Common myeloid progenitor, CD34-positive (primary cell): ENCODE measurements around the gene C2CD2.

Experiments
- CTCF ChIA-PET: fragments of 350-600 bp; sonication (Branson Sonifier 250); formaldehyde crosslinking; loops from one replicate; lab custom pipeline; 2021; ENCODE audit warnings: antibody characterized with exemption; lab: Charles Lee
- POLR2A ChIA-PET: fragments of 350-600 bp; sonication (Branson Sonifier 250); formaldehyde crosslinking; loops from one replicate; lab custom pipeline; 2021; ENCODE audit warnings: antibody characterized with exemption; lab: Charles Lee
- DNase-seq, 3 donors: peaks; one replicate each; pipeline versions ENCODE4 v3.0.0 to v3.0.0-alpha.2; 2013
- H3K27ac ChIP-seq, 2 experiments: 1 replicate in 1 of 2; 2 replicates in 1 of 2; pipeline ENCODE4 v1.7.0; 2013; ENCODE audit warnings: inconsistent platforms in 2 of 2, low read length in 2 of 2, mild to moderate bottlenecking in 2 of 2, low read depth in 1 of 2, moderate library complexity in 1 of 2; ENCODE audit not compliant: severe bottlenecking in 2 of 2, insufficient read depth in 1 of 2, poor library complexity in 1 of 2
- H3K27me3 ChIP-seq, 5 experiments: replicated peaks in 2 of 5; 1 replicate in 3 of 5; 2 replicates in 2 of 5; pipeline versions ENCODE4 v1.6.1 to v1.7.0; 2013; ENCODE audit warnings: low read length in 4 of 5, mild to moderate bottlenecking in 2 of 5, moderate library complexity in 2 of 5, inconsistent platforms in 1 of 5; ENCODE audit not compliant: insufficient read depth in 5 of 5, control insufficient read depth in 4 of 5
- H3K36me3 ChIP-seq, 4 experiments: 1 replicate in 2 of 4; 2 replicates in 2 of 4; pipeline versions ENCODE4 v1.6.1 to v1.7.0; 2013; ENCODE audit warnings: low read length in 3 of 4, control low read depth in 1 of 4, mild to moderate bottlenecking in 1 of 4; ENCODE audit not compliant: control insufficient read depth in 4 of 4, insufficient read depth in 4 of 4
- H3K4me1 ChIP-seq, 4 experiments: 1 replicate in 3 of 4; 2 replicates in 1 of 4; pipeline versions ENCODE4 v1.6.1 to v1.7.1; 2013; ENCODE audit warnings: low read length in 3 of 4, mild to moderate bottlenecking in 3 of 4, control low read depth in 1 of 4, inconsistent platforms in 1 of 4, moderate library complexity in 1 of 4; ENCODE audit not compliant: control insufficient read depth in 4 of 4, insufficient read depth in 4 of 4; ENCODE audit errors: control extremely low read depth in 1 of 4
- H3K4me3 ChIP-seq, 7 experiments: 1 replicate in 4 of 7; 2 replicates in 3 of 7; pipeline versions ENCODE4 v1.5.1 to v1.7.0; 2013; ENCODE audit warnings: mild to moderate bottlenecking in 7 of 7, low read length in 6 of 7, moderate library complexity in 6 of 7, inconsistent platforms in 2 of 7, low read depth in 2 of 7, control low read depth in 1 of 7; ENCODE audit not compliant: insufficient read depth in 4 of 7, control insufficient read depth in 1 of 7; ENCODE audit errors: extremely low read depth in 1 of 7
- H3K9me3 ChIP-seq, 5 experiments: 1 replicate in 4 of 5; 2 replicates in 1 of 5; pipeline versions ENCODE4 v1.6.1 to v1.7.1; 2013; ENCODE audit warnings: low read length in 4 of 5, mild to moderate bottlenecking in 2 of 5, inconsistent platforms in 1 of 5, low read depth in 1 of 5, moderate library complexity in 1 of 5; ENCODE audit not compliant: control insufficient read depth in 4 of 5, insufficient read depth in 2 of 5; ENCODE audit errors: control extremely low read depth in 1 of 5
- WGBS: methylation state at CpG from one replicate; pipeline ENCODE4 v1.1.5; 2013; ENCODE audit not compliant: insufficient coverage; 5-methylcytosine and 5-hydroxymethylcytosine counted together

The C2CD2 gene

GRCh38 chr21:41868062-41868710 is 85.6 kb downstream of the C2CD2 start:
- Histone ChIP-seq H3K27me3 (no peaks in the 10 kb centered on the region), H3K36me3 (peaks cover 0 to 6% (median 3%) of the 10 kb centered on the region in 4 experiments), H3K4me1 (peaks cover 0 to 16% (median 4%) of the 10 kb centered on the region in 4 experiments), H3K9me3 (no peaks in the 10 kb centered on the region), H3K27ac (no peak overlapping the region), H3K4me3 (no peak overlapping the region)
- ChIA-PET CTCF (interaction anchor here (1.3 to 1.6 kb wide), 2 partner anchors 41 to 52 kb away, joined by 3 to 4 read pairs; no protein-coding TSS in a partner anchor), POLR2A (no interaction called here)
- 98% methylated on average over 6 of the region's 10 CpGs for WGBS
- no peak for DNase-seq

- H3K9me3 ChIP-seq, result no peaks in the 10 kb centered on the region
- H3K27ac ChIP-seq, result no peak overlapping the region
- H3K4me3 ChIP-seq, result no peak overlapping the region
- ChIA-PET CTCF (interaction anchor here (1.3 to 1.6 kb wide), 3 partner anchors 11 to 51 kb away, joined by 3 to 5 read pairs (median 4); no protein-coding TSS in a partner anchor), POLR2A (no interaction called here)
- 100% methylated on average over 8 of the region's 8 CpGs for WGBS
- DNase-seq, result no peak
- H3K36me3 ChIP-seq, result peaks cover 0 to 2% (median 0%) of the 10 kb centered on the region in 4 experiments
- H3K27me3 ChIP-seq, result no peaks in the 10 kb centered on the region
- peaks cover 0 to 21% (median 4%) of the 10 kb centered on the region in 4 experiments for H3K4me1 ChIP-seq
Measured at GRCh38 chr21:41867313-41867712, 86.5 kb downstream of the C2CD2 start.

GRCh38 chr21:41866274-41866809 is 87.5 kb downstream of the C2CD2 start:
- POLR2A ChIA-PET, result interaction anchor here (0.9 kb wide), 1 partner anchor 57 kb away, joined by 3 read pairs; no protein-coding TSS in a partner anchor
- peaks cover 0 to 20% (median 3%) of the 10 kb centered on the region in 4 experiments for H3K4me1 ChIP-seq
- 75% methylated on average over 8 of the region's 11 CpGs for WGBS

GRCh38 chr21:41865002-41865777 is 88.6 kb downstream of the C2CD2 start:
- peaks cover 0 to 19% (median 2%) of the 10 kb centered on the region in 4 experiments for H3K4me1 ChIP-seq
- peak in 2 of 3 donors; percentile 22 to 26 for DNase-seq
- CTCF ChIA-PET, result interaction anchor here (0.9 to 1.2 kb wide), 4 partner anchors 12 to 46 kb away, joined by 3 to 4 read pairs (median 3); no protein-coding TSS in a partner anchor
- H3K36me3 ChIP-seq, result no peaks in the 10 kb centered on the region
- 69% methylated on average over 15 of the region's 15 CpGs for WGBS
- no peaks in the 10 kb centered on the region for H3K9me3 ChIP-seq
- H3K27ac ChIP-seq, result no peak overlapping the region
- peak overlapping the region in 1 of 7 experiments; percentile 30 for H3K4me3 ChIP-seq
- POLR2A ChIA-PET, result no interaction called here
- H3K27me3 ChIP-seq, result no peaks in the 10 kb centered on the region

More at GRCh38 chr21:41866274-41866809, 87.5 kb downstream of the C2CD2 start:
- Histone ChIP-seq H3K4me3 (no peak overlapping the region), H3K9me3 (no peaks in the 10 kb centered on the region), H3K27ac (no peak overlapping the region), H3K36me3 (peaks cover 0 to 1% (median 0%) of the 10 kb centered on the region in 4 experiments), H3K27me3 (no peaks in the 10 kb centered on the region)
- DNase-seq, result no peak
- CTCF ChIA-PET, result interaction anchor here (0.9 to 1.6 kb wide), 6 partner anchors 12 to 45 kb away, joined by 3 to 5 read pairs (median 3); no protein-coding TSS in a partner anchor

- POLR2A ChIA-PET, result no interaction called here
- peaks cover 0 to 3% (median 2%) of the 10 kb centered on the region in 4 experiments for H3K36me3 ChIP-seq
- no peaks in the 10 kb centered on the region for H3K27me3 ChIP-seq
- CTCF ChIA-PET, result no interaction called here
- peaks cover 0 to 19% (median 2%) of the 10 kb centered on the region in 4 experiments for H3K4me1 ChIP-seq
- no peak for DNase-seq
- WGBS, result 99% methylated on average over 10 of the region's 10 CpGs
- no peaks in the 10 kb centered on the region for H3K9me3 ChIP-seq
- no peak overlapping the region for H3K27ac ChIP-seq
- no peak overlapping the region for H3K4me3 ChIP-seq
Measured at GRCh38 chr21:41864311-41865001, 89.4 kb downstream of the C2CD2 start.

- Histone ChIP-seq H3K4me1 (peaks cover 0 to 19% (median 2%) of the 10 kb centered on the region in 4 experiments), H3K27ac (no peak overlapping the region), H3K9me3 (no peaks in the 10 kb centered on the region), H3K36me3 (peaks cover 0 to 14% (median 11%) of the 10 kb centered on the region in 4 experiments), H3K4me3 (no peak overlapping the region), H3K27me3 (no peaks in the 10 kb centered on the region)
- ChIA-PET CTCF (interaction anchor here (0.6 kb wide), 1 partner anchor 30 kb away, joined by 3 read pairs; no protein-coding TSS in a partner anchor), POLR2A (no interaction called here)
- DNase-seq, result no peak
- WGBS, result 98% methylated on average over 4 of the region's 4 CpGs
Measured at GRCh38 chr21:41863439-41863740, 90.4 kb downstream of the C2CD2 start.
